PC-9 (cell line): ENCODE results near the gene AK8. TPM values are rescaled to one million over a fixed set of nuclear protein-coding genes. Genes with fewer than 3 reads are reported as not detected.

ENCODE experiments used
- BruUV-seq: library from RNA; stranded (reverse); fragments of 400-500 nt; replicated peaks from 2 replicates; lab custom pipeline; 2021; lab: Mats Ljungman, UMichigan
- CTCF ChIA-PET: fragments of 300-600 bp; sonication (Branson Sonifier 250); formaldehyde crosslinking; loops from one replicate; lab custom pipeline; 2022; ENCODE audit warnings: antibody characterized with exemption; lab: Charles Lee
- POLR2A ChIA-PET: fragments of 300-600 bp; sonication (Branson Sonifier 250); formaldehyde crosslinking; loops from one replicate; lab custom pipeline; 2022; ENCODE audit warnings: antibody characterized with exemption; ENCODE audit not compliant: unreplicated experiment; lab: Charles Lee
- DNase-seq, 2 experiments: peaks; one replicate each; pipeline versions ENCODE4 v3.0.0 to v3.0.0-alpha.2; 2015 to 2022; ENCODE audit warnings: mixed read lengths in 1 of 2
- H2AFZ ChIP-seq: fragments of 200-600 bp; sonication (generic); 2 replicates; pipeline ENCODE4 v1.8.1; 2017; ENCODE audit warnings: antibody characterized with exemption
- H3F3A ChIP-seq: fragments of 200-600 bp; sonication (generic); 2 replicates; pipeline ENCODE4 v1.8.1; 2017; ENCODE audit warnings: antibody characterized with exemption, mild to moderate bottlenecking, low read depth; ENCODE audit not compliant: insufficient read depth
- H3K27ac ChIP-seq: fragments of 200-600 bp; sonication (generic); 2 replicates; pipeline ENCODE4 v1.6.1; 2016; ENCODE audit warnings: mixed run types
- H3K27me3 ChIP-seq: fragments of 200-600 bp; sonication (generic); 2 replicates; pipeline ENCODE4 v1.6.1; 2016; ENCODE audit warnings: low read depth, mixed run types; ENCODE audit not compliant: insufficient read depth
- H3K36me3 ChIP-seq: fragments of 200-600 bp; sonication (generic); 2 replicates; pipeline ENCODE4 v1.6.1; 2016; ENCODE audit warnings: low read depth, mixed run types
- H3K4me1 ChIP-seq: fragments of 200-600 bp; sonication (generic); replicated peaks from 2 replicates; pipeline ENCODE4 v1.6.1; 2016; ENCODE audit warnings: mixed run types; ENCODE audit not compliant: insufficient read depth
- H3K4me2 ChIP-seq: fragments of 200-600 bp; sonication (generic); 2 replicates; pipeline ENCODE4 v1.6.1; 2017; ENCODE audit warnings: mixed run types
- H3K4me3 ChIP-seq: fragments of 200-600 bp; sonication (generic); 2 replicates; pipeline ENCODE4 v1.6.1; 2016; ENCODE audit warnings: mixed run types
- H3K79me2 ChIP-seq: fragments of 200-600 bp; sonication (generic); 2 replicates; pipeline ENCODE4 v1.6.1; 2017; ENCODE audit warnings: low read depth, mixed run types
- H3K9me2 ChIP-seq: fragments of 200-600 bp; sonication (generic); 2 replicates; pipeline ENCODE4 v1.8.1; 2017; ENCODE audit warnings: mild to moderate bottlenecking; ENCODE audit not compliant: insufficient read depth
- H3K9me3 ChIP-seq: fragments of 200-600 bp; sonication (generic); 2 replicates; pipeline ENCODE4 v1.8.1; 2016; ENCODE audit warnings: low read depth; ENCODE audit not compliant: insufficient read depth
- H4K20me1 ChIP-seq: fragments of 200-600 bp; sonication (generic); 2 replicates; pipeline ENCODE4 v1.8.1; 2017; ENCODE audit not compliant: insufficient read depth
- EZH2 ChIP-seq: fragments of 200-600 bp; sonication (generic); IDR thresholded peaks from 2 replicates; pipeline ENCODE4 v1.8.0; 2017; ENCODE audit warnings: antibody characterized with exemption, low read depth
- intact Hi-C: fragments of 100-400 bp; cut with micrococcal nuclease; formaldehyde crosslinking; loops from one replicate; pipeline ENCODE4 v1.10.0; 2022; ENCODE audit not compliant: unreplicated experiment
- total RNA-seq: library from RNA; stranded (reverse); gene quantifications from 2 replicates; pipeline ENCODE4 v1.2.3, GENCODE V29; 2021
- TF ChIP-seq, protein P1 (sequence below): fragments of 200-600 bp; sonication (generic); conservative IDR thresholded peaks from 2 replicates; pipeline ENCODE4 v1.6.1; 2017; ENCODE audit warnings: mixed run types, antibody characterized with exemption, mild to moderate bottlenecking, moderate library complexity

The AK8 gene
- total RNA-seq, 1 experiment from 2014 or later = 7.2 TPM

DNA sequence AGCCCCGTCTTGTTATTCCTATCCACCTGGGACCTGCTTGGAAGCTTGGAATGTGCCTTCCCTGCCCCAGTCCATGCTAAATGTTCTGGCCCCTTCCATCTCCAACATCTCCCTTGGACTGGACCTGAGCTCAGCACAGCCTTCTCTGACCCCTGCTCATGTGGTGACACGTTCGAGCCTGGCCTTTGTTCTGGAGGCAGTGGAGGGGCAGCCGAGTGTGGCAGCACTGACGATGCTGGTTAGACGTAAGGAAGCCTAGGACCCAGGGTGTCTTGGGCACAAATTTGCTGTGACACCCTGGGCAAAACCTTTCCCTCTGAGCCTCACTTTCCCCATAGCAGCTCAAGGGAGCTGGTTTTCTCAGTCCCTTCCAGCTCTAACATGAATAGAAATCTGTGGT lies 4.5 kb upstream of the AK8 start:
- TF ChIP-seq, protein P1, sequence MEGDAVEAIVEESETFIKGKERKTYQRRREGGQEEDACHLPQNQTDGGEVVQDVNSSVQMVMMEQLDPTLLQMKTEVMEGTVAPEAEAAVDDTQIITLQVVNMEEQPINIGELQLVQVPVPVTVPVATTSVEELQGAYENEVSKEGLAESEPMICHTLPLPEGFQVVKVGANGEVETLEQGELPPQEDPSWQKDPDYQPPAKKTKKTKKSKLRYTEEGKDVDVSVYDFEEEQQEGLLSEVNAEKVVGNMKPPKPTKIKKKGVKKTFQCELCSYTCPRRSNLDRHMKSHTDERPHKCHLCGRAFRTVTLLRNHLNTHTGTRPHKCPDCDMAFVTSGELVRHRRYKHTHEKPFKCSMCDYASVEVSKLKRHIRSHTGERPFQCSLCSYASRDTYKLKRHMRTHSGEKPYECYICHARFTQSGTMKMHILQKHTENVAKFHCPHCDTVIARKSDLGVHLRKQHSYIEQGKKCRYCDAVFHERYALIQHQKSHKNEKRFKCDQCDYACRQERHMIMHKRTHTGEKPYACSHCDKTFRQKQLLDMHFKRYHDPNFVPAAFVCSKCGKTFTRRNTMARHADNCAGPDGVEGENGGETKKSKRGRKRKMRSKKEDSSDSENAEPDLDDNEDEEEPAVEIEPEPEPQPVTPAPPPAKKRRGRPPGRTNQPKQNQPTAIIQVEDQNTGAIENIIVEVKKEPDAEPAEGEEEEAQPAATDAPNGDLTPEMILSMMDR = no peak
- TF ChIP-seq EZH2 = no peak
- no peak overlapping the region for H2AFZ ChIP-seq
- POLR2A ChIA-PET = no interaction called here
- DNase-seq = no peak
- no peaks in the 10 kb centered on the region for H3K9me2 ChIP-seq
- H3K9me3 ChIP-seq = no peaks in the 10 kb centered on the region
- BruUV-seq = no TSS peak
- no peak overlapping the region for H3K4me2 ChIP-seq
- H3F3A ChIP-seq = peaks cover 22% of the 10 kb centered on the region
- H3K36me3 ChIP-seq = no peaks in the 10 kb centered on the region
- H3K27me3 ChIP-seq = no peaks in the 10 kb centered on the region
- H3K4me1 ChIP-seq = no peaks in the 10 kb centered on the region
- H4K20me1 ChIP-seq = no peaks in the 10 kb centered on the region
- no peaks in the 10 kb centered on the region for H3K79me2 ChIP-seq
- H3K27ac ChIP-seq = no peak overlapping the region
- CTCF ChIA-PET = interaction anchor here (0.5 kb wide), 1 partner anchor 32 kb away, joined by 3 read pairs; no protein-coding TSS in a partner anchor
- intact Hi-C loops = no loop called here
- no peak overlapping the region for H3K4me3 ChIP-seq

DNA sequence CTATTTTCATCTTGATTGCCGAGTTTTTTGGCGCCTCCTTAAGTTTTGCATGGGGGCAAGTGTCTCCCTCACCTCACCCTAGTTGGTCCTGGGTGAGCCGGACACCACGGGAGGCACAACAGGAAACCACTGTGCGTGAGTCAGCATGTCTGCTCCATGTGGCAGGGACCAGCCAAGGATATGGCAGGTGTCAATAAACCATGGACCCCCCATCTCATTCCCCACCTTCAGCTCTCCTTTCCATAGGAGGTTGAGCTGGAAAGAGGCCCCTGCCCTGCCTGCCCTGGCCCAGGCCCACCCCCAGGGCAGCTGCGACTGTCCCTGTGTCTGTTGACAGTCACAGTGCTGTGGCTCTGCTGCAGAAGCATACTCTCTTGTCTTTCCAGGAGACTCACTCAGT lies 3.7 kb upstream of the AK8 start:
- H3K9me2 ChIP-seq = no peaks in the 10 kb centered on the region
- ChIA-PET CTCF (interaction anchor here (0.5 kb wide), 1 partner anchor 33 kb away, joined by 3 read pairs; no protein-coding TSS in a partner anchor), POLR2A (no interaction called here)
- H3K27ac ChIP-seq = no peak overlapping the region
- H3K9me3 ChIP-seq = no peaks in the 10 kb centered on the region
- intact Hi-C loops = no loop called here
- H3K4me3 ChIP-seq = no peak overlapping the region
- no TSS peak for BruUV-seq
- TF ChIP-seq, protein P1 = no peak
- H3F3A ChIP-seq = peaks cover 22% of the 10 kb centered on the region
- no peak for DNase-seq
- no peaks in the 10 kb centered on the region for H3K36me3 ChIP-seq
- 0 out of 2 replicates have a peak, but pooled peaks cover 4% of the 10 kb centered on the region for H3K4me1 ChIP-seq
- no peak overlapping the region for H2AFZ ChIP-seq
- H3K4me2 ChIP-seq = no peak overlapping the region
- H3K79me2 ChIP-seq = no peaks in the 10 kb centered on the region
- no peaks in the 10 kb centered on the region for H3K27me3 ChIP-seq
- no peaks in the 10 kb centered on the region for H4K20me1 ChIP-seq

DNA sequence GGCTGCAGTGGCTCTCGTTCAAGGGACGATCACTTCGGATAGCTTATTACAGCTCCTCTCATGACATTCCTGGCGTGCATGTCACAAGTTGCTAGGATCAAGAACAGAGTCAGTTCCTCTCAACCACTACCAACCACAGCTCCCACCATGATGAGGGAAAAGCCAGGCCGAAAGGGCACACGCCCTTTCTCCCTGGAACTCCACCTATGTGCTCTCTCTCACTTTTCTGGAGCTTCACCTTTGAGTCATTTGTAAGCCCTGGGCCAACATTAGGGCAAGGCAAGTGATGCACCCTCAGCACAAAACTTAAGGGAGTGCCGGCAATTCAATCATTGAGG lies 2.2 kb upstream of the AK8 start:
- Histone ChIP-seq H4K20me1 (no peaks in the 10 kb centered on the region), H3K36me3 (no peaks in the 10 kb centered on the region), H3F3A (peaks cover 22% of the 10 kb centered on the region), H3K4me1 (0 out of 2 replicates have a peak, but pooled peaks cover 4% of the 10 kb centered on the region), H3K27ac (no peak overlapping the region), H3K9me2 (no peaks in the 10 kb centered on the region), H3K9me3 (no peaks in the 10 kb centered on the region), H3K4me2 (no peak overlapping the region), H3K79me2 (no peaks in the 10 kb centered on the region), H3K4me3 (no peak overlapping the region), H2AFZ (no peak overlapping the region), H3K27me3 (no peaks in the 10 kb centered on the region)
- intact Hi-C loops = no loop called here
- ChIA-PET POLR2A (interaction anchor here (0.7 kb wide), 2 partner anchors 14 to 111 kb away, joined by 4 to 5 read pairs; no protein-coding TSS in a partner anchor), CTCF (no interaction called here)
- no peak for DNase-seq
- TF ChIP-seq EZH2 = no peak
- TF ChIP-seq, protein P1 = no peak
- BruUV-seq = no TSS peak
